ENCODE measurements around the gene ZNFX1.

Gene ZNFX1

GRCh38 chr20:49278818-49279676 lies 1.2 kb upstream of the ZNFX1 start:
- DNase-seq, result no peak

GRCh38 chr20:49277786-49278035 lies 146 bp downstream of the ZNFX1 start:
- no peak for DNase-seq

- DNase-seq, result peak; percentile 45
Measured at GRCh38 chr20:49276961-49277785, 684 bp downstream of the ZNFX1 start.

- DNase-seq, result peak; percentile 48
Measured at GRCh38 chr20:49276161-49276960, 1.5 kb downstream of the ZNFX1 start.

GRCh38 chr20:49275636-49276035 lies 2.2 kb downstream of the ZNFX1 start:
- no peak for DNase-seq

GRCh38 chr20:49275216-49275615 lies 2.6 kb downstream of the ZNFX1 start:
- DNase-seq, result no peak

- no peak for DNase-seq
Measured at GRCh38 chr20:49273696-49274277, 4.1 kb downstream of the ZNFX1 start.

- DNase-seq, result no peak
Measured at GRCh38 chr20:49272654-49273053, 5.2 kb downstream of the ZNFX1 start.

GRCh38 chr20:49270736-49271135 lies 7.1 kb downstream of the ZNFX1 start:
- DNase-seq, result no peak

GRCh38 chr20:49270177-49270576 lies 7.7 kb downstream of the ZNFX1 start:
- DNase-seq, result no peak

GRCh38 chr20:49268600-49269365 lies 9.1 kb downstream of the ZNFX1 start:
- DNase-seq, result no peak

- no peak for DNase-seq
Measured at GRCh38 chr20:49267327-49267726, 10.5 kb downstream of the ZNFX1 start.

GRCh38 chr20:49262444-49262843 lies 15.4 kb downstream of the ZNFX1 start:
- DNase-seq, result no peak

- no peak for DNase-seq
Measured at GRCh38 chr20:49261173-49261572, 16.7 kb downstream of the ZNFX1 start.

GRCh38 chr20:49260218-49260617 lies 17.6 kb downstream of the ZNFX1 start:
- DNase-seq, result no peak

GRCh38 chr20:49259799-49260198 lies 18.1 kb downstream of the ZNFX1 start:
- no peak for DNase-seq

GRCh38 chr20:49259284-49259683 lies 18.6 kb downstream of the ZNFX1 start:
- no peak for DNase-seq

GRCh38 chr20:49256261-49256660 lies 21.6 kb downstream of the ZNFX1 start:
- no peak for DNase-seq

GRCh38 chr20:49252556-49253350 lies 25.1 kb downstream of the ZNFX1 start:
- no peak for DNase-seq

GRCh38 chr20:49248879-49249665 lies 28.8 kb downstream of the ZNFX1 start:
- DNase-seq, result no peak

- no peak for DNase-seq
Measured at GRCh38 chr20:49248301-49248700, 29.6 kb downstream of the ZNFX1 start.

Data from NK-92 treated with Interleukin-12 subunit alpha and Interleukin-12 subunit beta, amount 100 ng/mL, for 24 hours (cell line).